CD4-positive, CD25-positive, alpha-beta regulatory T cell (primary cell): ENCODE measurements around the gene AMFR. TPM values are rescaled to one million over a fixed set of nuclear protein-coding genes. Genes with fewer than 3 reads are reported as not detected.
A peak's percentile ranks its signal among the peaks of the same experiment; 100 is the strongest.

Experiments
- ATAC-seq, 2 donors: fragments of 150-1000 bp; cut with Tn5 transposase; one replicate each; pipeline ENCODE4 v1.10.0; 2021; ENCODE audit warnings: low read depth in 2 of 2, moderate number of reproducible peaks in 2 of 2, moderate library complexity in 1 of 2
- DNase-seq, 3 donors: peaks; one replicate each; pipeline versions ENCODE4 v3.0.0 to v3.0.0-alpha.2; 2012 to 2022; ENCODE audit warnings: mixed read lengths in 1 of 3
- H3K27ac ChIP-seq: one replicate; pipeline ENCODE4 v1.7.0; 2013; ENCODE audit warnings: mild to moderate bottlenecking, low read length; ENCODE audit not compliant: insufficient read depth, poor library complexity, severe bottlenecking
- H3K27me3 ChIP-seq: one replicate; pipeline ENCODE4 v1.7.0; 2013; ENCODE audit warnings: low read length; ENCODE audit not compliant: control insufficient read depth, insufficient read depth
- H3K36me3 ChIP-seq: one replicate; pipeline ENCODE4 v1.7.0; 2013; ENCODE audit warnings: mild to moderate bottlenecking, low read length, moderate library complexity; ENCODE audit not compliant: control insufficient read depth, insufficient read depth
- H3K4me1 ChIP-seq: 2 replicates; pipeline ENCODE4 v1.7.0; 2013; ENCODE audit warnings: mild to moderate bottlenecking, low read length; ENCODE audit not compliant: insufficient read depth, control insufficient read depth, poor library complexity, severe bottlenecking
- H3K4me3 ChIP-seq: one replicate; pipeline ENCODE4 v1.7.0; 2013; ENCODE audit warnings: low read depth, mild to moderate bottlenecking, low read length, moderate library complexity
- H3K9me3 ChIP-seq, 2 experiments: 1 replicate in 1 of 2; 2 replicates in 1 of 2; pipeline ENCODE4 v1.7.0; 2013; ENCODE audit warnings: low read length in 2 of 2, mild to moderate bottlenecking in 1 of 2, moderate library complexity in 1 of 2; ENCODE audit not compliant: control insufficient read depth in 2 of 2
- H3K27ac Mint-ChIP-seq, 3 donors: one replicate each; pipeline ENCODE4 v1.8.0; 2020 to 2022; ENCODE audit warnings: mild to moderate bottlenecking in 3 of 3, mixed read lengths in 3 of 3, moderate library complexity in 2 of 3
- H3K27me3 Mint-ChIP-seq: one replicate; pipeline ENCODE4 v1.8.0; 2022; ENCODE audit warnings: mild to moderate bottlenecking, mixed read lengths
- H3K36me3 Mint-ChIP-seq: one replicate; pipeline ENCODE4 v1.8.0; 2020; ENCODE audit warnings: mixed read lengths
- H3K4me1 Mint-ChIP-seq, 4 donors: one replicate each; pipeline ENCODE4 v1.8.0; 2020 to 2022; ENCODE audit warnings: mixed read lengths in 4 of 4, mild to moderate bottlenecking in 1 of 4
- H3K4me3 Mint-ChIP-seq, 4 donors: one replicate each; pipeline ENCODE4 v1.8.0; 2020 to 2022; ENCODE audit warnings: mild to moderate bottlenecking in 4 of 4, mixed read lengths in 4 of 4, moderate library complexity in 3 of 4
- H3K9me3 Mint-ChIP-seq, 7 donors: one replicate each; pipeline ENCODE4 v1.8.0; 2020 to 2022; ENCODE audit warnings: mixed read lengths in 7 of 7, mild to moderate bottlenecking in 3 of 7, moderate library complexity in 2 of 7
- polyA plus RNA-seq, 4 donors: library from polyadenylated mRNA; unstranded; fragments of 300-500 nt; fragmentation: Illumina TruSeq; gene quantifications; one replicate each; pipeline ENCODE4 v1.2.3, GENCODE V29; 2021
- total RNA-seq: library from RNA; stranded (reverse); gene quantifications from one replicate; pipeline ENCODE4 v1.2.3, GENCODE V29; 2022

Gene AMFR
- total and polyA plus RNA-seq, 5 donors from 2014 or later, result 21.1 to 77.3 (median 52.4) TPM

DNA sequence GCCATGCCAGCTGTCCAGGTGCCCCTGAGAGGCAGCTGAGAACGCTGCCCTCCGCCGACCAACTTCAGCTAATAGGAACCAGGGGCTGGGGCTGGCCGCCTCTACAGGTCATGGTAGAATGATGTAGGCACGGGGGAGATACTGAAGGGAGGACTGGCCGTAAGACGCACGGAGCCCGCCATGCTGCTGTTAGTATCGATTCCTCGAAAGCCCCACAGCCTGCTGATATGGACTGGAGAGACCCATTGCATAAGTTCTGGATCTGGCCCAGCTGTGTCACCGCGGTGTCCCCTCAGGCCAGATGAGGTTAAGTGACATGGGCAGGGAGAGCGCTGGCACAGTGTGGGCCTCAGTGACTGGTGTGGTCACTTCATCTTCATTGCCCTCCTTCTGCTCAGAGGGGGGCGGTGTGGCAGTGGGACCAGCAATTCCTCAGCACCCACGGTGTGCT is 75.6 kb downstream of the AMFR start:
- peak overlapping the region in 1 of 3 donors; percentile 17 for H3K27ac Mint-ChIP-seq
- ATAC-seq, result no peak

DNA sequence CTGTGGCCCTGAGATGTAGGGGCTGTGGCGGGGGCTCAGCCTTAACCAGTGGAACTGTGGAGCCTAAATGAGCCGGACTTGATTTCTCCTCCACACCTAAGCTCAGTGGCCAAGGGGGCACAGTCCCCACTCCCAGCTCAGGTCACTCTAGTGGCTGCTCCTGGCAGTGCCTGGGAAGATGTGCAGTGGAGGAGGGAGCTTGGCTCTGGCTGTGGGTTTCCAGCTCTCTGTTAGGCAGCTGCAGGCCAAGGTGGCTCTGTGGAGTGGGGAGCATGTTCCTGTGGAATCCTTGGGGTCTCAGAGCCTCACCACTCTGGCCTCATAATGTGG is 76.3 kb downstream of the AMFR start:
- no peaks in the 10 kb centered on the region for H3K9me3 Mint-ChIP-seq
- Histone ChIP-seq H3K4me1 (no peaks in the 10 kb centered on the region), H3K4me3 (no peak overlapping the region), H3K36me3 (no peaks in the 10 kb centered on the region), H3K9me3 (no peaks in the 10 kb centered on the region), H3K27ac (no peak overlapping the region), H3K27me3 (no peaks in the 10 kb centered on the region)
- DNase-seq (no peak), ATAC-seq (no peak)
- H3K27me3 Mint-ChIP-seq, result no peaks in the 10 kb centered on the region
- H3K36me3 Mint-ChIP-seq, result no peaks in the 10 kb centered on the region
- no peak overlapping the region for H3K4me3 Mint-ChIP-seq
- peak overlapping the region in 1 of 3 donors; percentile 17 for H3K27ac Mint-ChIP-seq
- H3K4me1 Mint-ChIP-seq, result no peaks in the 10 kb centered on the region

More for the DNA sequence above, 75.6 kb downstream of the AMFR start:
- H3K4me1 Mint-ChIP-seq, result peaks cover 0 to 2% (median 0%) of the 10 kb centered on the region in 4 donors
- no peaks in the 10 kb centered on the region for H3K9me3 Mint-ChIP-seq
- no peak overlapping the region for H3K27ac ChIP-seq
- H3K4me3 Mint-ChIP-seq, result no peak overlapping the region
- no peaks in the 10 kb centered on the region for H3K36me3 Mint-ChIP-seq
- no peaks in the 10 kb centered on the region for H3K36me3 ChIP-seq
- no peaks in the 10 kb centered on the region for H3K27me3 ChIP-seq
- no peaks in the 10 kb centered on the region for H3K9me3 ChIP-seq
- no peak for DNase-seq
- no peaks in the 10 kb centered on the region for H3K4me1 ChIP-seq
- no peak overlapping the region for H3K4me3 ChIP-seq
- no peaks in the 10 kb centered on the region for H3K27me3 Mint-ChIP-seq

DNA sequence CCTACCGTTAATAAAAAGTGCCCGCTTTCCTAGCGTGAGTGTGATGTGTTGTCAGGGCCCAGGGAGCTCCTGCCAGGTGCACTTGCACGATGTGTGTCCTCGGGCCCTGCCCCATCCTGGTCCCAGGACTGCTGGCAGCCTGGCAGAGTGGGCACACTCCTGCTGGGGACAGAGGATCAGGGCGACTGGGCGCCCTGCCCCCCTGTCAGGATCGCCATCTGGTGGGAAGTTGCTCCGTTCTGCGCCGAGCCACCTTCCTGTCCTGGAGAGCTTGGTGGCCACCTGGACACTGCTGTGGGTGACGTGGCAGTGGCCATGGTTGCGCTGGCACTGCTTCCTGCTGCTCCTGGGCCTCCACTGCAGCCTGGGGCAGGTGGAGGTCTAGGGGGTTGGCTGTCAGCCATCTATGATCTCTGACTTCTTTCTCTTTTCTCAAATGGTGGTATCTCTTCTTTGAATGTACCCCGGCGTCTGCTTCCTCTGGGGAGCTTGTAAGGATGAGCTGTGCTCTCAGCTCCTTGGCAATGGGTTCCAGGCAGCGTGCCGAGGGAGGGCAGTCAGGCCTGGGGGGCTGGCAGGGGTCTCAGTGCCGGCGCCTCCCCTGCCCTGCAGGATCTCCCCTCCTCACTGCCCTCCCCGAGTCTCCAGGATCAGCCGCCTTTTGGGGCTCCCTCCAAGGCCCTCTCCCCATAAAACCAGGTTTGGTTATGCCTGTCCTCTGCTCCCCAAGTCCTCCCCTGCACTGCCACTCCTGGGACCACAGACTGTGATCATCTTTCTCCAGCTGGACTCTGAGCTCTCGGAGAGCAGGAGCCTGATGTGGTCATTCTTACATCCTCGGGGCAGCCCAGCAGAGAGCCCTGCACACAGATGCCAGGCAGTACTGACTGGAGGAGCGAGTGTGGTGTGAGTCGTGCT is 76.9 kb downstream of the AMFR start:
- no peaks in the 10 kb centered on the region for H3K27me3 ChIP-seq
- no peaks in the 10 kb centered on the region for H3K4me1 Mint-ChIP-seq
- no peaks in the 10 kb centered on the region for H3K9me3 Mint-ChIP-seq
- H3K4me3 Mint-ChIP-seq, result no peak overlapping the region
- ATAC-seq, result no peak
- H3K4me1 ChIP-seq, result no peaks in the 10 kb centered on the region
- no peak for DNase-seq
- no peak overlapping the region for H3K4me3 ChIP-seq
- no peaks in the 10 kb centered on the region for H3K36me3 ChIP-seq
- H3K27me3 Mint-ChIP-seq, result no peaks in the 10 kb centered on the region
- H3K27ac ChIP-seq, result no peak overlapping the region
- no peaks in the 10 kb centered on the region for H3K9me3 ChIP-seq
- no peaks in the 10 kb centered on the region for H3K36me3 Mint-ChIP-seq
- no peak overlapping the region for H3K27ac Mint-ChIP-seq

DNA sequence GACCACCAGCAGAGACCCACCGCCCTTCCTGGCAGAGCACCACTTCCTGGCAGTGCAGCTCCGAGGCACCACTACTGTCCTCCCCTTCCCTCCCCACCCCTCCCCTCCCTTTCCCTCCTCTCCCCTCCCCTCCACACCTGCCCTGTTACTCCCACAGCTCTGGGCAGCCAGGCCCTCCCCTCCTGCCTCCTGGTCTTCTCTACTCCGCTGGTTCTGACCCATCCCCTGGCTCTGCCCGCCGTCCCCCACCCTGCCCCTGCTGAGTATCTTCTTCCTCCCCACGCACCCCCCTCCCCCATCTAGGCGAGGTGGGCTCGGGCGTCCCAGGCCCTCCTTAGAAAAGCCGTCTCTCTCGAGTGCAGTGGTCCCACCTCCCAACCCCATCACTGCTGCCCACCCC is 77.7 kb downstream of the AMFR start:
- Histone ChIP-seq H3K9me3 (no peaks in the 10 kb centered on the region), H3K4me1 (no peaks in the 10 kb centered on the region), H3K36me3 (no peaks in the 10 kb centered on the region), H3K4me3 (no peak overlapping the region), H3K27me3 (no peaks in the 10 kb centered on the region), H3K27ac (no peak overlapping the region)
- ATAC-seq (no peak), DNase-seq (no peak)
- no peaks in the 10 kb centered on the region for H3K36me3 Mint-ChIP-seq
- H3K4me3 Mint-ChIP-seq, result no peak overlapping the region
- no peak overlapping the region for H3K27ac Mint-ChIP-seq
- no peaks in the 10 kb centered on the region for H3K27me3 Mint-ChIP-seq
- no peaks in the 10 kb centered on the region for H3K9me3 Mint-ChIP-seq
- no peaks in the 10 kb centered on the region for H3K4me1 Mint-ChIP-seq

DNA sequence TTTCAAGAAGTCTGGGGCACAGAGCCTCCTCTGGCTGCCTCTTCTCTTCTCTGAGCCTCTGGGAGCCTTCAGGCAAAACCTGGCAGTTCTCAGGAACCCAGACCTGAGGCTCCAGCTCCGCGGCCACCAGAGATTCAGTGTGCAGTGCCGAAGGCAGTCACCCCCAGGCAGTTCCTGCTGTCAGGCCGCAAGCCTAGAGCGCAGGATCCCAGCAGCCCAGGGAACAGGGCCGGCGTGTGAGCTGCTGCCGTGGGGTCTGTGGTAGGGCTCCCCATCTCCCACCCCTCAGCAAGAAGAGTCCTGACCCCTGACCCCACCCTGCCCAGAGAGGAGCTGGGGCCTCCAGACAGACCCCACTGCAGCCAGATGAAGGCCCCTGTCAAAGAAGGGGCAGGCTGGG is 78.2 kb downstream of the AMFR start:
- DNase-seq (no peak), ATAC-seq (no peak)
- Mint-ChIP-seq H3K27me3 (no peaks in the 10 kb centered on the region), H3K4me1 (no peaks in the 10 kb centered on the region), H3K9me3 (no peaks in the 10 kb centered on the region), H3K36me3 (no peaks in the 10 kb centered on the region), H3K4me3 (no peak overlapping the region), H3K27ac (no peak overlapping the region)
- H3K4me3 ChIP-seq, result no peak overlapping the region
- no peak overlapping the region for H3K27ac ChIP-seq
- no peaks in the 10 kb centered on the region for H3K9me3 ChIP-seq
- no peaks in the 10 kb centered on the region for H3K4me1 ChIP-seq
- no peaks in the 10 kb centered on the region for H3K27me3 ChIP-seq
- no peaks in the 10 kb centered on the region for H3K36me3 ChIP-seq

DNA sequence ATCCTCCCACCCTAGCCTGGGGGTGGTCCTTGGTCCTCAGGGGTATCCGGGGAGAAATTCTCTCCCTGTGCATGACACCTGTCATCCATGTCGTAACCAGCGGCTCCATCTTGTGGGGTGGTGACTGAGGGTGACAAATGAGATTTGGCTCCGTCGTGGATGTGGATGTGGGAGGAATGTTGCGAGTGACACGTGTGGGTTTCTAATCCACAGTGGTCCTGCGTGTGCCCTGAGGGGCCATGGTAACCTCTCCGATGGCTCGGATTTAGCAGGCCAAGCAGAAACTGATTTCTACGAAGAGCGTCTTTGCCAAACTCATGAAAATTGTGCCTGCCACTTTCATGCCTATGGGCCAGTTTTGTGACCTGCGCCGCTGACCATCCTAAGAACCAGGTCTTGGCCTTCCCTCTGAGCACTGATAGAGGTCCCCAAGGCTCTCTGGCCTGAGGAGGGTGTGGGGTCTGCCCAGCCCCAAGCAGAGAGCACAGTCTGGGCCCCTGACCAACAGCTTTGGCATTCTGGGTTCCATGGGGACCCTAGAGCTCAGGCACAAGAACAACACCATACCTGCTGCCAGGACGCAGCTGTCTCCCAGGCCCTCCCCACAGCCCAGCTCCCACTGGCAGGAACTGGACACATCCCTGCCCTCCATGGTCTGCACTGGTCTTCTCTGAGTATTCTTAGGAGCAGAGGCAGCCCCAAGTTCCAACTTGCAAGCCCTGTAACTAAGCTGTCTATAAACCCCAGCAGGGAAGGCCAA is 79.0 kb downstream of the AMFR start:
- no peak overlapping the region for H3K27ac Mint-ChIP-seq
- ATAC-seq (no peak), DNase-seq (no peak)

DNA sequence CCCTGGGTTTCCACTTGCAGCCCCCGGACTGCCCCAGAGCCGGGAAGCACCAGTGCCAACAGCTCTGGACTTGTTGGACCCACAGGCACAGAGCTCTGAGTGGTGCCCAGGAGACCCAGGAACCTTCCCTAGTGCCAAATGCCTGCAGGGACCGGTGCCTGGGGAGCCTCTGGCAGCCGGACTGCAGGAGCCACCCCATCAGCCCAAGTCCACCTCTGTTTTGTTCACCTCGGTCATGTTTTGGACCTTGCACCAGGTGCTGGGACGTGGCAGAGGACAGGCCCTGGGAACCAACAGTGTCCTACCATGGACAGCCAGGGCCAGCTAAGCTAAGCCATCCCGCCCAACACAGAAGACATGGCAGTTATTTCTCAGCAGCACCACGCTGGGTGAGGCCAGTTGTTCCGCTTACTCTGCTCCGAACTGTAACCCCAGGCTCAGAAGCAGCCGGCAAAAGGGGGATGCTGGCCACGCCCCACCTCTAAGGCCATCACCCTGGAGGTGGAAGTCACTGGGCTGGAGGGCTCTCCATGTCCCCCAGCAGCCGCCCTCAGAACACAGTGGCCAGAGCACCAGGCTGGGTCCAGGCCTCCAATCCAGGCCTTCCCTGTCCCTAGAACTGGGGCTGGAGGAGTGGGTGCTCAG is 79.8 kb downstream of the AMFR start:
- no peak for ATAC-seq
- Histone ChIP-seq H3K4me1 (no peaks in the 10 kb centered on the region), H3K4me3 (no peak overlapping the region), H3K27ac (no peak overlapping the region), H3K9me3 (no peaks in the 10 kb centered on the region), H3K36me3 (no peaks in the 10 kb centered on the region), H3K27me3 (no peaks in the 10 kb centered on the region)
- H3K4me3 Mint-ChIP-seq, result no peak overlapping the region
- no peaks in the 10 kb centered on the region for H3K9me3 Mint-ChIP-seq
- no peak for DNase-seq
- H3K27me3 Mint-ChIP-seq, result no peaks in the 10 kb centered on the region
- H3K4me1 Mint-ChIP-seq, result no peaks in the 10 kb centered on the region
- no peaks in the 10 kb centered on the region for H3K36me3 Mint-ChIP-seq
- H3K27ac Mint-ChIP-seq, result no peak overlapping the region

More for the DNA sequence above, 79.0 kb downstream of the AMFR start:
- H3K27ac ChIP-seq, result no peak overlapping the region
- no peak overlapping the region for H3K4me3 Mint-ChIP-seq
- H3K36me3 ChIP-seq, result no peaks in the 10 kb centered on the region
- no peaks in the 10 kb centered on the region for H3K4me1 ChIP-seq
- H3K4me3 ChIP-seq, result no peak overlapping the region
- no peaks in the 10 kb centered on the region for H3K9me3 ChIP-seq
- H3K36me3 Mint-ChIP-seq, result no peaks in the 10 kb centered on the region
- H3K9me3 Mint-ChIP-seq, result no peaks in the 10 kb centered on the region
- H3K27me3 Mint-ChIP-seq, result no peaks in the 10 kb centered on the region
- no peaks in the 10 kb centered on the region for H3K27me3 ChIP-seq
- H3K4me1 Mint-ChIP-seq, result no peaks in the 10 kb centered on the region
